Measurements from ENCODE around the gene UBE2Q2.

DNA sequence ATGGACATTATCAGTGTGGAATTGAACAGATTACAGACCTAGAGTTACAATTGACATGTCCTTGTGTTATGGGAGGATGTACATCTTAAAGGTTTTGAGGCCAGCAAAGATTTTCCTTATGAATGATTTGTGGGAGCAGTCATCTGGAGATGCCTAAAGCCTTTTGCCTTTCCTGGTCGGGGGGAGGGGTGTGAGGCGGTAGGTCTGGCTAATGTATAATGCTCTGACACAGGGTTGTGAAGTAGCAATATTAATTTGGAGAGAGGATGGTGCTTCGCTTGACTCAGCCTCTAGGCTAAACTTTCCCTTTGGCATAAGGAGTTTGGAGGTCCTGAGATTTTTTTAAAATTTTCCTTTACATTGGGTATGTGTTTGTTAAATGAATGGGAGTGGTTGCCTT is 83.7 kb downstream of the UBE2Q2 start:
- TF ChIP-seq CTCF (IDR thresholded peaks at IDR 0.05) (no peak), EP300 (IDR thresholded peaks at IDR 0.05) (no peak)
